A673 (cell line): ENCODE measurements around the gene KIAA1191.
"Not testable (repeated sequence)": the region's sequence is repeated elsewhere in the genome, so short reads cannot be mapped to it uniquely, and the experiment has no call there.

Experiments
- CTCF ChIP-seq: fragments of 300-800, 200-600 bp; sonication (generic); conservative IDR thresholded peaks from 2 replicates; pipeline ENCODE4 v1.5.1; 2017; ENCODE audit warnings: low read depth, mild to moderate bottlenecking, antibody characterized with exemption, low read length, moderate library complexity, mixed read lengths
- EZH2 ChIP-seq: fragments of 200-600 bp; sonication (generic); IDR thresholded peaks from 2 replicates; pipeline ENCODE4 v1.6.1; 2017; ENCODE audit warnings: borderline replicate concordance, low read depth, mild to moderate bottlenecking, mixed read lengths, antibody characterized with exemption, low read length; ENCODE audit not compliant: poor library complexity, severe bottlenecking

- TF ChIP-seq CTCF, EZH2: not testable (repeated sequence)
Observed at GRCh38 chr5:176305356-176305755, 56.2 kb downstream of the KIAA1191 start.
